Karpas-422 (cell line): Measurements from ENCODE around the gene MAST3. TPM values are rescaled to one million over a fixed set of nuclear protein-coding genes. Genes with fewer than 3 reads are reported as not detected.
A peak's percentile ranks its signal among the peaks of the same experiment; 100 is the strongest.
"Not testable (repeated sequence)": the region's sequence is repeated elsewhere in the genome, so short reads cannot be mapped to it uniquely, and the experiment has no call there.

Experiments used
- DNase-seq: peaks from one replicate; pipeline ENCODE4 v3.0.0-alpha.2; 2015
- H2AFZ ChIP-seq: fragments of 200-600 bp; sonication (generic); 2 replicates; pipeline ENCODE4 v1.6.1; 2014; ENCODE audit warnings: antibody characterized with exemption, low read length, mixed read lengths
- H3K27ac ChIP-seq: fragments of 200-600 bp; sonication (generic); 2 replicates; pipeline ENCODE4 v1.5.1; 2014; ENCODE audit warnings: mild to moderate bottlenecking, low read length, moderate library complexity
- H3K27me3 ChIP-seq: fragments of 200-600 bp; sonication (generic); 2 replicates; pipeline ENCODE4 v1.6.1; 2014; ENCODE audit warnings: low read length, mixed read lengths
- H3K36me3 ChIP-seq: fragments of 200-600 bp; sonication (generic); 2 replicates; pipeline ENCODE4 v1.6.1; 2014; ENCODE audit warnings: low read length, mixed read lengths; ENCODE audit not compliant: insufficient read depth
- H3K4me1 ChIP-seq: fragments of 200-600 bp; sonication (generic); 2 replicates; pipeline ENCODE4 v1.6.1; 2014; ENCODE audit warnings: mild to moderate bottlenecking, low read length, mixed read lengths
- H3K4me2 ChIP-seq: fragments of 200-600 bp; sonication (generic); 2 replicates; pipeline ENCODE4 v1.6.1; 2014; ENCODE audit warnings: low read length, low read depth, mild to moderate bottlenecking; ENCODE audit not compliant: poor library complexity, severe bottlenecking
- H3K4me3 ChIP-seq: fragments of 200-600 bp; sonication (generic); 2 replicates; pipeline ENCODE4 v1.5.1; 2014; ENCODE audit warnings: mild to moderate bottlenecking, antibody characterized with exemption, low read length, mixed read lengths
- H3K79me2 ChIP-seq: fragments of 200-600 bp; sonication (generic); 2 replicates; pipeline ENCODE4 v1.6.1; 2014; ENCODE audit warnings: mild to moderate bottlenecking, low read length, mixed read lengths
- H3K9ac ChIP-seq: fragments of 200-600 bp; sonication (generic); 2 replicates; pipeline ENCODE4 v1.6.0; 2014; ENCODE audit warnings: low read length
- H3K9me2 ChIP-seq: fragments of 200-600 bp; sonication (generic), shearing (Covaris generic); replicated peaks from 2 replicates; pipeline ENCODE4 v1.6.0; 2014; ENCODE audit warnings: mild to moderate bottlenecking, low read length, moderate library complexity; ENCODE audit not compliant: insufficient read depth
- H3K9me3 ChIP-seq: fragments of 300-700, 200-600 bp; sonication (generic); 2 replicates; pipeline ENCODE4 v1.6.1; 2014; ENCODE audit warnings: low read length, mixed read lengths
- H4K20me1 ChIP-seq: fragments of 200-600 bp; sonication (generic); 2 replicates; pipeline ENCODE4 v1.6.1; 2014; ENCODE audit warnings: mild to moderate bottlenecking, antibody characterized with exemption, low read length, low read depth; ENCODE audit not compliant: insufficient read depth
- total RNA-seq: library from RNA; depleted of rRNA; stranded (reverse); fragments of >200 nt; shearing (Covaris generic); gene quantifications from 2 replicates; pipeline ENCODE4 v1.2.3, GENCODE V29; 2014; ENCODE audit warnings: low replicate concordance

The MAST3 gene
- total RNA-seq, 1 experiment from 2014 or later: 7.7 TPM

GRCh38 chr19:18073197-18073596 lies 24.4 kb upstream of the MAST3 start:
- no peak overlapping the region for H3K4me2 ChIP-seq
- H3K36me3 ChIP-seq: no peaks in the 10 kb centered on the region

GRCh38 chr19:18074192-18074591 lies 23.4 kb upstream of the MAST3 start:
- H3K9me2 ChIP-seq: no peaks in the 10 kb centered on the region
- no peaks in the 10 kb centered on the region for H3K27me3 ChIP-seq
- no peak overlapping the region for H3K27ac ChIP-seq
- H3K4me1 ChIP-seq: no peaks in the 10 kb centered on the region
- no peak overlapping the region for H3K4me2 ChIP-seq
- H3K9me3 ChIP-seq: no peaks in the 10 kb centered on the region
- H3K9ac ChIP-seq: no peak overlapping the region
- H4K20me1 ChIP-seq: no peaks in the 10 kb centered on the region
- H2AFZ ChIP-seq: no peak overlapping the region
- no peaks in the 10 kb centered on the region for H3K36me3 ChIP-seq
- DNase-seq: no peak
- no peaks in the 10 kb centered on the region for H3K79me2 ChIP-seq
- no peak overlapping the region for H3K4me3 ChIP-seq

More at GRCh38 chr19:18073197-18073596, 24.4 kb upstream of the MAST3 start:
- no peaks in the 10 kb centered on the region for H3K4me1 ChIP-seq
- no peak overlapping the region for H2AFZ ChIP-seq
- no peaks in the 10 kb centered on the region for H3K79me2 ChIP-seq
- no peak overlapping the region for H3K27ac ChIP-seq
- no peaks in the 10 kb centered on the region for H3K27me3 ChIP-seq
- no peak for DNase-seq
- no peaks in the 10 kb centered on the region for H3K9me3 ChIP-seq
- H3K9me2 ChIP-seq: no peaks in the 10 kb centered on the region
- H3K4me3 ChIP-seq: no peak overlapping the region
- H3K9ac ChIP-seq: no peak overlapping the region
- no peaks in the 10 kb centered on the region for H4K20me1 ChIP-seq

GRCh38 chr19:18083929-18084684 lies 13.5 kb upstream of the MAST3 start:
- H3K27ac ChIP-seq: no peak overlapping the region

GRCh38 chr19:18085702-18086457 lies 11.7 kb upstream of the MAST3 start:
- Histone ChIP-seq H4K20me1 (no peaks in the 10 kb centered on the region), H2AFZ (peak overlapping the region; percentile 71; the same call in 1 of the 2 replicates), H3K9ac (no peak overlapping the region), H3K27me3 (no peaks in the 10 kb centered on the region), H3K27ac (peak overlapping the region; percentile 70), H3K4me3 (no peak overlapping the region), H3K9me3 (no peaks in the 10 kb centered on the region), H3K79me2 (no peaks in the 10 kb centered on the region; the same call in 1 of the 2 replicates), H3K4me1 (peaks cover 39% of the 10 kb centered on the region), H3K36me3 (no peaks in the 10 kb centered on the region), H3K4me2 (peak overlapping the region; percentile 71), H3K9me2 (no peaks in the 10 kb centered on the region)
- DNase-seq: no peak

More at GRCh38 chr19:18083929-18084684, 13.5 kb upstream of the MAST3 start:
- no peak overlapping the region for H2AFZ ChIP-seq
- no peak for DNase-seq
- H3K9ac ChIP-seq: no peak overlapping the region
- peaks cover 21% of the 10 kb centered on the region for H3K4me1 ChIP-seq
- H3K79me2 ChIP-seq: no peaks in the 10 kb centered on the region
- H3K4me3 ChIP-seq: no peak overlapping the region
- H3K9me2 ChIP-seq: no peaks in the 10 kb centered on the region
- no peaks in the 10 kb centered on the region for H3K36me3 ChIP-seq
- no peaks in the 10 kb centered on the region for H3K27me3 ChIP-seq
- no peak overlapping the region for H3K4me2 ChIP-seq
- H3K9me3 ChIP-seq: no peaks in the 10 kb centered on the region
- no peaks in the 10 kb centered on the region for H4K20me1 ChIP-seq

GRCh38 chr19:18086590-18087138 lies 10.9 kb upstream of the MAST3 start, which contains the start of gene IL12RB1:
TSS of gene IL12RB1 (minus strand) at chr19:18086934. CDS start at chr19:18086823, 111 bp downstream.
- Histone ChIP-seq H3K4me3 (peak within 1 kb of the TSS; percentile 55), H3K79me2 (no peaks in the 10 kb centered on the region; the same call in 1 of the 2 replicates), H4K20me1 (no peaks in the 10 kb centered on the region), H3K27me3 (no peaks in the 10 kb centered on the region), H2AFZ (peak within 1 kb of the TSS; percentile 71), H3K4me1 (peaks cover 46% of the 10 kb centered on the region), H3K4me2 (peak within 1 kb of the TSS; percentile 71), H3K27ac (peak within 1 kb of the TSS; percentile 70), H3K9ac (peak within 1 kb of the TSS; percentile 66), H3K9me3 (no peaks in the 10 kb centered on the region), H3K9me2 (no peaks in the 10 kb centered on the region), H3K36me3 (no peaks in the 10 kb centered on the region)
- DNase-seq: peak; percentile 60

GRCh38 chr19:18089096-18089541 lies 8.5 kb upstream of the MAST3 start:
- H3K9me3 ChIP-seq, H3K36me3 ChIP-seq, H3K79me2 ChIP-seq, H4K20me1 ChIP-seq, H3K27me3 ChIP-seq, H3K9me2 ChIP-seq, H2AFZ ChIP-seq: not testable (repeated sequence)
- peak overlapping the region; percentile 68 for H3K9ac ChIP-seq
- H3K4me3 ChIP-seq: peak overlapping the region; percentile 50; the same call in 1 of the 2 replicates
- H3K27ac ChIP-seq: peak overlapping the region; percentile 89
- H3K4me1 ChIP-seq: peaks cover 48% of the 10 kb centered on the region
- peak overlapping the region; percentile 63 for H3K4me2 ChIP-seq
- peak; percentile 96 for DNase-seq

GRCh38 chr19:18089726-18090125 lies 7.9 kb upstream of the MAST3 start:
- Histone ChIP-seq H3K27me3 (no peaks in the 10 kb centered on the region), H3K4me2 (peak overlapping the region; percentile 63), H3K9me2 (no peaks in the 10 kb centered on the region), H3K36me3 (no peaks in the 10 kb centered on the region), H3K9ac (peak overlapping the region; percentile 68), H3K9me3 (no peaks in the 10 kb centered on the region), H3K27ac (peak overlapping the region; percentile 89), H4K20me1 (no peaks in the 10 kb centered on the region), H3K4me1 (peaks cover 48% of the 10 kb centered on the region), H3K79me2 (no peaks in the 10 kb centered on the region; the same call in 1 of the 2 replicates), H2AFZ (no peak overlapping the region), H3K4me3 (peak overlapping the region; percentile 50; the same call in 1 of the 2 replicates)
- no peak for DNase-seq
